Ovary (tissue), 3 donors: ENCODE measurements around the gene EIF3F.

Experiments used
- CTCF ChIP-seq, 3 donors: fragments of 450-650 bp in 2 of 3; fragments of 200-600 bp in 1 of 3; IDR thresholded peaks; one replicate each; pipeline versions ENCODE4 v1.5.1 to v1.8.0; 2016 to 2022; ENCODE audit warnings: antibody characterized with exemption in 3 of 3, mild to moderate bottlenecking in 1 of 3
- EP300 ChIP-seq: sonication (generic); formaldehyde crosslinking; IDR thresholded peaks from one replicate; pipeline ENCODE4 v1.6.1; 2017; ENCODE audit warnings: antibody characterized with exemption
- donor health status: DM: no; HTN: no; CAD: no.

- TF ChIP-seq EP300: no peak
- TF ChIP-seq CTCF (IDR thresholded peaks at IDR 0.05): no peak
Measured at GRCh38 chr11:8000390-8000789, 13.3 kb downstream of the EIF3F start.
